Measurements from ENCODE around the gene FBXO15.

- TF ChIP-seq, protein P1, sequence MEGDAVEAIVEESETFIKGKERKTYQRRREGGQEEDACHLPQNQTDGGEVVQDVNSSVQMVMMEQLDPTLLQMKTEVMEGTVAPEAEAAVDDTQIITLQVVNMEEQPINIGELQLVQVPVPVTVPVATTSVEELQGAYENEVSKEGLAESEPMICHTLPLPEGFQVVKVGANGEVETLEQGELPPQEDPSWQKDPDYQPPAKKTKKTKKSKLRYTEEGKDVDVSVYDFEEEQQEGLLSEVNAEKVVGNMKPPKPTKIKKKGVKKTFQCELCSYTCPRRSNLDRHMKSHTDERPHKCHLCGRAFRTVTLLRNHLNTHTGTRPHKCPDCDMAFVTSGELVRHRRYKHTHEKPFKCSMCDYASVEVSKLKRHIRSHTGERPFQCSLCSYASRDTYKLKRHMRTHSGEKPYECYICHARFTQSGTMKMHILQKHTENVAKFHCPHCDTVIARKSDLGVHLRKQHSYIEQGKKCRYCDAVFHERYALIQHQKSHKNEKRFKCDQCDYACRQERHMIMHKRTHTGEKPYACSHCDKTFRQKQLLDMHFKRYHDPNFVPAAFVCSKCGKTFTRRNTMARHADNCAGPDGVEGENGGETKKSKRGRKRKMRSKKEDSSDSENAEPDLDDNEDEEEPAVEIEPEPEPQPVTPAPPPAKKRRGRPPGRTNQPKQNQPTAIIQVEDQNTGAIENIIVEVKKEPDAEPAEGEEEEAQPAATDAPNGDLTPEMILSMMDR (IDR thresholded peaks at IDR 0.05; ENCODE audit: low read length), result no peak
- TF ChIP-seq EZH2 (optimal IDR thresholded peaks at IDR 0.05; ENCODE audit: low read depth, low read length), result no peak
These were observed 73.5 kb downstream of the FBXO15 start for GRCh38 chr18:74073957-74074667.

Data from MM.1S (cell line).